Caki2 (cell line): ENCODE results near the gene CDC6. TPM values are rescaled to one million over a fixed set of nuclear protein-coding genes. Genes with fewer than 3 reads are reported as not detected.

Source experiments
- DNase-seq: peaks from one replicate; pipeline ENCODE4 v3.0.0-alpha.2; 2015; ENCODE audit warnings: low read depth
- in situ Hi-C: cut with HindIII; loops from 2 replicates; pipeline ENCODE4 v1.10.0; 2016; ENCODE audit warnings: low sequenced_read_pairs, low pct_unique_long_range_greater_than_20kb, mixed read lengths
- total RNA-seq: library from RNA; depleted of rRNA; stranded (reverse); fragments of >200 nt; shearing (Covaris generic); gene quantifications from 2 replicates; pipeline ENCODE4 v1.2.3, GENCODE V29; 2014; ENCODE audit warnings: low replicate concordance

The CDC6 gene
- total RNA-seq, 1 experiment from 2014 or later, result 68.1 TPM

DNA sequence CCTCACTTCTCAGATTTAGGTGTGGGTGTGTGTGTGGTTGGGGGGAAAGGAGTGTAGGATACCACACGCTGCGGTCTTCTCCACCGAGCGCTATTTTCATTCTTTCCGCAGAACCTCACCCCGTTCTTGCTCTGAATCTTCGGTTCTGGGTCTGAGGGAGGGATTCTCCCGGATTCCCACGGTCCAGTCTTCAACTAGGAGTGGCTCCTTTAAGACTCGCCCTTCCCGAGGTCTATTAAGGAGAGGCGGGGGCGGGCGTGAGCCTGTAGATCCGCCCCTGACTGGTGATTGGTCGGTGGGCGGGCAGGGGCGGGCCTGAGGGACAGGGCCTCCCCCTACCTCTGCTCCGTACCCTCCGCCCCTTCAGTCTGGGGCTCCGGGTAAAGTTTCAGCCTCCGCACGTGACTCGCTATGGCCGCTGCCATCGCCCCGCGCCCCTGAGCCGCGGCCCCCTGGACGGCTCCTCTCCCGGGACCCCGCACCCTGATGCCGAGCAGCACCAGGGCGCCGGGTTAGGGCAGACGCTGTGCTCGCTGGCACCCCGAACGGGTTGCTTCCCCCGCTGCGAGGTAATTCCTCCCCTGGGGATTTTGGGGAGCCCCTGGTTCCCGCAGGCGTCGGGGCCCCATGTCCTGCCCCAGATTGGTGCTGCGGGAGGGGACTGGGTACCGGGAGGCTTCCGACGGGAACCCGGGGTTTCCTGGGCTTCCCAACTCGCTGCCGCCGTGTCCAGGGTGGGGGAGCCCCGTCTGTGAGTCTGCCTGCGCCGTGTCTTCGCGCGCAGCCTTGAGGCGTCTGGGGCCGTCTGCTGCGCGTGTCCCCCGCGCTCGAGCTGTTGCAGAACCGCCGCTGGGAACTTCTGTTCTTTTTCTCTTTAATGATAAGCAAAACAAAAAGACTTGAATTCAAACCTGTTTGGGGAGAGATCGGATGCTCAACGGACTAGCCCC, 30.5 kb downstream of the CDC6 start:
- peak; percentile 94 for DNase-seq
- in situ Hi-C loops, result no loop called here

DNA sequence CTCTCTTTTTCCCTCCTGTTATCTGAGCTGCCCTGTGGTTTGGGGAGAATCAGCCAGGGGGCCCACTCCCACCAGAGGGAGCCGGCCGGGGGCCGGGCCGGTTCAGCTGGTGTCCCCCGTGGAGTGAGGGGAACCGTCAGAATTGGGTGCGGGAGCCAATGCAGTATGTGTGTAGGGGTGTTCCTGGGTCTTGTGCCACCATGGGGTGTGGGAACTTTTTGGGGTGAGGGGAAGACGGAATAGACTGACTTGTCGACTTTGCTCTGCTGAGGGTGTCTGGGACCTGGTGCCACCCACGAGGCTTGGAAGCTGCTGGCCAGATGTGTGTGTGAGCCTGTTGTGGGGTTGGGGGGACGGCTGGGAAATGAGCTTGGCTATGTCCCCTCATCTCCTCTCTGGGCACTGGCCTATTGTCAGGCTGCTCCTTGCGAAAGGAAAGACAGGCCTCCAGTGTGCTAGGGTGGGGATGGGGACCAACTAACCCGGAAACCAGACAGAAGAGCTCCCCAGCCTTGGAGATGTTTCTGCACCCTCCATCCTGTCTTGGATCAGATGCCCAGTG, 31.2 kb downstream of the CDC6 start:
- DNase-seq, result no peak
- in situ Hi-C loops, result no loop called here

DNA sequence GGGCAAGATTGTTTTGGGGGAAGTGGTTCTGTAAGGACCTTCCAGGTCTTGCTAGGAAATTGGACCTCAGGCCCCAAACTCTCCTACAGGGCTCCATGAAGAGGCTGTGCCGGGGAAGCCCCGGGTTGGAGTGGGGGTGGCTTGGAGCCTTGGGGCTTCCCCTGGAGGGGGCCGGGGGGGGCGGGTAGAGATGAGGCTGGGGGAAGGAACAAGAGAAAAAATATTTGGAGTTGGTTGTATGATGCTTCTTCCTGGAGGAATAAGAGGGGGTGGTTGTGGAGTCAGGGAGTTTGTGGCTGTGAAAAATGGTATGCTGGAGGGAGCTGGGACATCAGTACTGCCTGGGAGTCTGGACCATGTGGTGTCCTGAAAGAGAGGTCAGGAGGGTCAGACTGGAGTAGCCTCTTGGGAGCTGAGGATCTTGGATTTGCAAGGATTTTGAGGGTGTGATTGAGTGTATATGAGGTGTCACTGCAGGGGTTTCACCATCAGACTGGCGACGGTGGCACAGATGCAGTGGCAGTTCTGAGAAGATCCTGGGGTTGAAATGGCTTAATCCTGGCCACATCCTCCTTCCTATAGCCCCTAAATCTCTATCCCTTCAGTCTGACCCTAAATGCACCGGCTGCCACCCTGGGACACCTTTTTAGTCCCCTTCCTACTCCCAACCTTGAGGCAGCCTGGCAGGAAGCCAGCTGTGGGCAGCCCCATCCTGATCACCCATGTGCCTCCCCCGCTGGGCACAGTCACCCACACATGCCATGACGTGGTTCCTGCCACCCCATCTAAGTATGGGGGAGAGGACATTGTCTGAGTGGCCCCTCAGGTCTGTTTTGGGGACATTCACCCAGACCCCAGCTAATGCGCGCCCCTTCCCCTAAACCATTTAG, 32.2 kb downstream of the CDC6 start:
- in situ Hi-C loops, result no loop called here
- no peak for DNase-seq

DNA sequence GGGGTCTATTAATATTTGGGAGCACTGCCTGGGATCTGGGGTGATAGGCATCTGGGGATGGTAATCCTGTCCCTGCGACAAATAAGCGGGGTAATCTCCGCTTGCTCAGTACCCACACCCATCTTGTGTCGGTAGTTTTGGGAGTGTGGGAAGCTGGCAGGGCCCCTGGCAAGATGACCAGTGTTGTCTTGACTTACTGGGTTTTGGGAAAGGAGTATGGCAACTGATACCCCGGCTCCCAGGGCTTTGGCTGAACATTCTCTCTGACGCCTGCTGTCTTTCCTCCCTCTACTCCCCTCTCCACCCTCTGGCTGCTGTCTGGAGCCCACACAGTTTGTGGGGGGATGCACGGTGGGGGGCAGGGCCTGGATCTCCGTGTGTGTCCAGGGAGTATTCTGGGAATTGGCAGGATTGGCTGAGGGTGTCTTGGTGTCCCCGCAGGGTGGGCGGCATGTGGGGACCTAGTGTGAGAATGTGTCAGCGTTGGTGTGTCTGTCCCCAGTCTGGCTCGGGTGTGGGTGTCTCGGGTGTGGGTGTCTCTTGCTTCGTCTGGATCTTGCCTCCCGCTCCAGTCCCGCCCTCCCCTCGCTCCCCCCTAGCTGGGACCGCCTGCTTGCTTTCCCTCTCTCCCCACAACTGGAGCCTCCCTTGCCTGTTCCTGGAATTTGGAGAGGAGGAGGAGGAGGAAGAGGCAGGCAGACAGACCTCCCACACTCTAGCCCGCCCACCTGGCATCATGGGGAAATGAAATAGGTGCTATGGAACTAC, 33.3 kb downstream of the CDC6 start:
- DNase-seq, result no peak
- in situ Hi-C loops, result no loop called here

DNA sequence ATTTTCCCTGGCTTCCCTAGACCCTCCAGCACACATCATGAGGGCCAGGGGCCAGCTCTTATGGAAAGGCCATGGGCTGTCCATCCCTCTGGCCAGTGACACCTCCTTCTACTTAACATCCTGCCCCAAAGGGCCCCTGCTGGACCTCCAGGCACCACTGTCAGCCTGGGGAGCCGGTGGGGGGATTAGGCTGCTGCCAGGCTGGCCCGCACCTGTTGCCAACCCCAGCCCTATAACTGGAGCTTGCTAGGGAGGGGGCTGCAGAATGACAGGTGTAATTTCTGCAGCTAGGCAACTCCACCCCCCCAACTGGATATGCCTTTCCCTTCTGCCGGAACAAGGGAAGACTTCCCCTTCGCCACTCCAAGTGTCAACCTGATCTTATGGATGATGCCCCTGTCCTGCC, 33.8 kb downstream of the CDC6 start:
- in situ Hi-C loops, result no loop called here
- no peak for DNase-seq

DNA sequence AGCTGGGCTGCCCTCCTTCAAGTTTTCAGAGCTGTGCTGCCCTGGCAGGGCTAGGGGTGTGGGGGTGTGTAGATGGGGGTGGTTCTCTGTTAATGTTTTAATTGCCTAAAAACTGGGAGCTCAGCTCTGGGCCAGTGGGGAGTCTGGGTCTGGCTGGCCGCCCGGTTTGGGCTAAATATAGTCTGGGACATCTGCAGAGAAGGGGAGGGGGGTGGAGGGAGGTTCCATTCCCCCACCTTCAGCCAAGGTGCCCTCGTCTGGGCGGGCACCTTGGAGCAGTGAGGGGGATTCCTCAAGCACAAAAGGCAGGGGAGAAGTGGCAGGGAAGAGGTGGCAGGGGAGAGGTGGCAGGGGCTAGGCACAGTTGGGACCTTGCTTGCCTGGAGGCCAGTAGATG, 34.3 kb downstream of the CDC6 start:
- in situ Hi-C loops, result no loop called here
- DNase-seq, result no peak

DNA sequence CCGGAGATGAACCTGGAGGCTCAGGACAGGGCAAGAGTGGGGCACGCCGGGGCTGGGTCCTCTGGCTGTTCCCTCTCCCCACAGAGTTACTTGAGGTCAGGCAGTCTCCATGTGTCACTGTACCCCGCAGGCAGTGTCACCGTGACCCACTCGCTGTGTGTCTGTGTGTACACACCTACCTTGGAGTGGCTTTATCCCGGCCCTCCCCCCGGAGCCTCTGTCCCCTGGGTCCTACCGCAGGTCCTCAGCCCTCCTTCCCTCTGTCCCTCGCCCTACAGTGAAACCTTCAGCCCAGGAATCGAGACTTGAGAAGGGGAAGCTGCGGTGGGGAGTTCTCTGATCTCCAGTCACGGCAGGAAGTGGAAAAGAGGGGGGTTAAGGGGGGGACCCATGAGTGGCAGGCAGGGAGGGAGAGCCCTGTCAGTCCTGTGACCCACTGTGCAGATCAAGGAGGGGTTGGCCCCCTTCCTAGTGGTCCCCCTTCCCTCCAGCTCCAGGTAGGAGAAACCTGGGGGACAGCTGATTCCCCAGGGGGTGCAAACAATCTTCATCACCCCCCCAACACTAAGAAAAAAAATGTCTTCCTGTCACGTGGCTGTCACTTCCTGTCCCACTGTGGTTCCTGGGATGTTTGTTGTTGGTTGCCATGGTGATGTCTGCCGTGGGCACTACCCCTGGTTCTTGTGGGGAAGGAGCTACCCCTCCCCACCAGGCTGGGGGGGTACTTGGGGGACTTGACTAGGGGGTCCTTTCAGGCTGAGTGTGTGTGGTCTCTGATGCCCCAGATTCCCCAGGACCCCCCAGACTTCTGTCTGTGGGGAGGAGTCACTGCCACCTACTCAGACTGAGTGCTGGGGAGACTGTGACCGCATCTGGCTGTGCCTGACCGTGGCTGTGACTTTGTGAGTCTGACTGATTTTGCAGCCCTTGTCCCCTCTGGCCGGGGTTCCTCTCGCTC, 35.0 kb downstream of the CDC6 start:
- in situ Hi-C loops, result no loop called here
- DNase-seq, result peak; percentile 72

DNA sequence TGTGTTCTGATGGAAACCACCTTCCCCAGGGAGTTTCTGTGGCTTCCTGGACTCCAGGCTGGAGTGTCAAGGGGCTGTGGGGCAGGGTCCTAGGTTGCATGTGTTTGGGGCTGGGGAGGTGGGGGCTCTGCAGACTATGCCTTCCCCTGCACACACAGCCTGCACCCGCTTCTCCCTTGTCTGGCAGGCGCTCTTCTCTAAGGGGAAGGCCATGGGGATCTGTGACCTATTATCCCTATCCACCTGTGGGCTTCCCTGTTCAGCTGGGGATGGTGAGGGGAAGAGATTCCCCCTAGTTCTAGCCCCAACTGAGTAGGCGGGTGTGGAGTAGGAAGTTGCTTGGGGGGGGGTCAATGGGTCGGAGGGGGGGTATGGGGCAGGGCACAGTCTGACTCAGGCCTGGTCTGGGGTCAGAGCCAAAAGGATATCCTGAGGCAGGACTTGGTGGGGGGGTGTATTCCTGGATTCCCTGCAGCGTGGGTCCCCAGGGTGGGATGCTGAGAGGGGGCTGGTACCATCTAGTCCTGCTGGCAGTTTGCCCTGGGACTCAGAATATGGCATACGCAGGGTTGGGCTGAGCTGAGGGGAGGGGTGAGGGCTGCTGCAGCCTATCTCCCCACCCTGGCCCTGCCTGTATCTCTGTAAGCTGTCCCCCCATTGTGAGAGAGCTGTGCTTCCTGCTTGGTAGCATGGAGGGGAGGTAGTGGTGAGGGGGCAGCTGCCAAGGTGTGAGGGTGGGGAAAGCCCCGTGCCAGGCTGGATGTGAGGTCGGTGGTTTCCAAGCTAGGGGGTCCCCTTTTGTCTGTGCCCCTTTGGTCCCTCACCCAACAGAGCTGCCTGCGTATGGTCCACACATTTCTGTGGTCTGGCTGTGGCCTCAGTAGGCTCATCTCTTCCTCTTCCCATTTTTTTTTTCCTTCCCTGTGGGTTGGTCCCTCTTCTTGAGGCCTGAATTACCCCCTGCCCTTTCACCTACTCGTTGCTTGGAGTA, 36.0 kb downstream of the CDC6 start:
- in situ Hi-C loops, result no loop called here
- no peak for DNase-seq

DNA sequence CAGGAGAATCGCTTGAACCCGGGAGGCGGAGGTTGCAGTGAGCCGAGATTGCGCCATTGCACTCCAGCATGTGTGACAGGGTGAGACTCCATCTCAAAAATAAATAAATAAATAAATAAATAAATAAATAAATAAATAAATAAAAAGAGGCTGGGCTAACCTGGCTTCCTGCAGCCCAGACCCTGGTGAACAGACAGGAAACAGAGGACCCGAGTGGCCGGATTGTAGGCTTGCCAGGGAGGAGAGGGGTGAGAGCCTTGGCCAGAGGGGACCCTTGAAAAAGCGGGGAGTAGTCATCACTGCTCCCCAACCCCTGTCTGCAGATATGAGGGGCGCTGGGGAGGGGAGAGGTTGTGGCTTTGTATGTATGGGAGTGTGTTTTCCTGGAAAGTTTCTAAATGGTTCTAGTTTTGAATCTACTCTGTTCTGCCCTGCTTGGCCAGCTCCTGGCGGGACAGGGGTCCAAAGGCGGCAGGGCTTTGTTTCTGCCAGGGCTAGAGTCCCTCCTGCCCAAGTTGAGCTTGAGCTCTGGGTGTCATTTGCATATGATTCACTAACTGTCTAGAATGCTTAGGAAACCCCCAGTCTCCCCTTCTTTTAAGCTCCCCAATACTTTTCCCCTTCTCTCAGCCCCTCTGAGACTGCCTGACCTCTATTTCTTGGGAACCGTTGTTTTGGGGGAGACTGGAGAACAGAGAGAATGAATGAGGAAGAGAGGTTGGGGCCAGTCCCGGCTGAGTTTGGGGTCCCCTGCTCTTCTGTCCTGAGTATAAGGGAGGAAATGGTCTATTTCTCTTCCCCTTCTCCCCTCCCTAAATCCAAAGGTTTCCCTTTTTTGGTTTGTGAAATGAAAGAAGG, 37.7 kb downstream of the CDC6 start:
- no peak for DNase-seq
- in situ Hi-C loops, result no loop called here

DNA sequence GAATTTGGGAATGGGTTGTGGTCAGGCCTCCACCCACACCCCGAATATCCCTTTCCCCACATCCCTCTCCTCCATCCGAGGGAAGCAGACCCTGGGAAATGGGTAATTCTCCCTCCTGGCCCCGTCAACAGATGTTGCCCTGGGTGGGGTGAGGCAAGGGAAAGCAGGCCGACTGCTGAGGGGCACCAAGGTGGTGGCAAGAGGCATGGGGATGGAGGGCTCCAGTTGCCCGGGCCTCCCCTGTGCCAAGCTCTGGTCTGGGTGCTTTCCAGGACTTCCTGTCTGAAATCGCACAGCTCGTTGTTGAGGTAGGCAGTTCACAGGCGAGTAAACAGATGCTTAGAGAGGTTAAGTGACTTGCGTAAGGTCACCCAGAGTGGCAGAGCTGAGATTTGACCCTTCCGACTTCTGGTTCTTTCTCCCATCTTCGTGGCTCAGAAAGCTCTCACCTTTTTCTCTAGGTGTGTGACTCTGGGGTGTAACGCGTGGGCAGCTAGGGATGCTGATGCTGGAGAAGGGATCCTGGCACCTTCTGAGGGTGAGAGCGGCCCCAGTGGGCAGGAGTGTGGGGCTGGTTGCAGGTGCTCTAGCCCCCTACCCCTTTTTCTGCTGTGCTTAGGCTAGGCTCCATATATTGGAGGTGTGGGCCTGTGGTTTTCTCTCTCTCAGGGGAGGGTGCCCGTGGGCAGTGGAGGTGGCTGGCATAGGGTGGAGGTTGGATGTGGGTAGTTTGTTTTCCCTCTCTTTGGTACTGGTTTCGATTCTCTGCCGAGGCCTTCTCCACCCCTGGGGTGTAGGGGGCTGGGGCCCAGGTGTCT, 38.5 kb downstream of the CDC6 start:
- DNase-seq, result no peak
- in situ Hi-C loops, result no loop called here

DNA sequence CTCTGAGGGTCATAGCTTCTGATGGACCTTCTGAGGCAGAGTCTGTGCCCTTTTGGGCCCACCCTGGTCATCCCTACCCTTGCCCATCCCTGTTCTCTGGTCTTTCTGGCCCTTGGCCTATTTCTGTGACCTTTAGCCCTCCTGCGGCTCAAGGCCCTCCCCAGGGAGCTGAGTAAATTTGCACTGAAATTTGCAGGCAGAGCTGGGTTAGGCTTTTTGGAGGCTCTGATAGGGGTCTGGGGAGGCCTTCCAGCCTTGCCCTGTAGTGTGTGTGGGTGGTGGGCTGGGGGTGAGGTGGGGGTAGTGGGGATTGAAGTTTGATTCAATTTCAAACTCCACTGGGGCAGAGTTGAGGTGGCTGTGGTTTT, 39.1 kb downstream of the CDC6 start:
- in situ Hi-C loops, result no loop called here
- no peak for DNase-seq

DNA sequence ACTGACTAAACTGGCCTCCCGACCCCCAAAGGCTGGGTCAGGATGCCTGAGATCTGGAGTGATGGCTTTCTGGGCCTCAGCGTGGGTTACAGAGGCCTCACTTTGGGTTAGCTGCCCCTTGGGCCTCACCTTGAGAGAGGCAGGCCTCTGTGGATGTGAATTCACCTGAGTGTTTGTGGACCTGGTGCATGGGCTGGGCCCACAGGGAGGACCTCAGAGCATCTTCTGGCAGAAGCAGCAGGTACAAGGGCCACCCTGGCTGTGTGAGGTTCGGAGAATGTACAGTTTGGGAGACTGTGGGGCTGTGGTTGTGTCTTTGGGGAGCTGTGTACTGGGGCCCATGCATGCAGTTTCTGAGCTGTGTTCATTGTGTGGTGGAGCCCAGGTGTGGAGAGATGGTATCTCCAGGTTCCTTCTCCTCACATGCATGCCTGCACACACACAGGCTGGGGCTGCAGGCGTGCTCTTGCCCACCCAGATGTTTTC, 39.6 kb downstream of the CDC6 start:
- in situ Hi-C loops, result no loop called here
- DNase-seq, result no peak

DNA sequence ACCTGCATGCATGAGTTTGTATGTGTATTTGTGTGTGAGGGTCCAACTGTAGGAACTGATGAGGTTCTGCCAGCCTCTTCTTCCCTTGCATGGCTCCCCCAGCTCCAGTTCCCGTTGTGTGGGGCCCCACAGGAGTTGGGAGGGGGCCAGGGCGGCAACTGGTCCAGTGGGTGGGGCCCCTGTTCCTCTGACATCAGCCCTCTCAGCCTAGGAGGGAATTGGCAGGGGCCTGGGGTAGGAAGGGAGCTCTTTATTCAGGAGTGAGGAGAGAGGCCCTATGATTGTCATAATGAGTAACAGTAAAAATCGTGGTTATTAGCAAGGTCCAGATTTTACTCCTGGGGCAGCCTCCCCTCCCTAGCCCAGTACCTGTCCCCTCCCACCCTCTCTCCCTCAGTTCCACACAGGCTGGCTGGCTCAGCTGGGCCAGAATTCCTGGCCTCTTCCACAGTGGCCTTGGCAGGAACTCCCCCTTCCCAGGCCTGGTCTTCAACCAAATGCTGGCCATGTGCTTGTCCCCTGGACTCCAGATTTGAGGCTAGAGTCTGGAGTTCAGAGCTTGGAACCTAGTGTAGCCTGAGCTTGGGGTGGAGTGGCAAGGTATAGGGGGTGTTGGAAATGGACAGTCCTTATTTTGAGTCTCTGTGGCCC, 40.2 kb downstream of the CDC6 start:
- in situ Hi-C loops, result no loop called here
- DNase-seq, result no peak

DNA sequence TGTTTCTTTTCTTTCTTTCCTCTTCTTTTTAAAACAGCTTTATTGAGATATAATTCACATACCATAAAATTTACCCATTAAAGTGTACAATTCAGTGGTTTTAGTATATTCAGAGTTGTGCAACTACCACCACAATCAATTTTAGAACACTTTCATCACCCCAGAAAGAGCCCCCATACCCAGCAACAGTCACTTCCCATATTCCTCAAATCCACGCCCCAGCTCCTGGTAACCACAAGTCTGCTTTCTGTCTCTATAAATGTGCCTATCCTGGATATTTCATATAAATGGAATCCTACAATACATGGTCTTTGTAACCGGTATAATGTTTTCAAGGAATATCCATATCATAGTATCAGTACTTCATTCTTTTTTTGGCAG, 40.7 kb downstream of the CDC6 start:
- DNase-seq, result no peak
- in situ Hi-C loops, result no loop called here
